Stimulated activated CD8-positive, alpha-beta memory T cell treated with anti-CD3 and anti-CD28 coated beads, Interleukin-12 subunit alpha, Interleukin-12 subunit beta, amount 100 ng/mL, for 24 hours (primary cell): ENCODE data around the gene COX17.
"Not testable (repeated sequence)": the region's sequence is repeated elsewhere in the genome, so short reads cannot be mapped to it uniquely, and the experiment has no call there.

Source experiments
- DNase-seq: peaks from one replicate; pipeline ENCODE4 v3.0.0-alpha.2; 2020; ENCODE audit errors: extremely low read depth

COX17 gene

DNA sequence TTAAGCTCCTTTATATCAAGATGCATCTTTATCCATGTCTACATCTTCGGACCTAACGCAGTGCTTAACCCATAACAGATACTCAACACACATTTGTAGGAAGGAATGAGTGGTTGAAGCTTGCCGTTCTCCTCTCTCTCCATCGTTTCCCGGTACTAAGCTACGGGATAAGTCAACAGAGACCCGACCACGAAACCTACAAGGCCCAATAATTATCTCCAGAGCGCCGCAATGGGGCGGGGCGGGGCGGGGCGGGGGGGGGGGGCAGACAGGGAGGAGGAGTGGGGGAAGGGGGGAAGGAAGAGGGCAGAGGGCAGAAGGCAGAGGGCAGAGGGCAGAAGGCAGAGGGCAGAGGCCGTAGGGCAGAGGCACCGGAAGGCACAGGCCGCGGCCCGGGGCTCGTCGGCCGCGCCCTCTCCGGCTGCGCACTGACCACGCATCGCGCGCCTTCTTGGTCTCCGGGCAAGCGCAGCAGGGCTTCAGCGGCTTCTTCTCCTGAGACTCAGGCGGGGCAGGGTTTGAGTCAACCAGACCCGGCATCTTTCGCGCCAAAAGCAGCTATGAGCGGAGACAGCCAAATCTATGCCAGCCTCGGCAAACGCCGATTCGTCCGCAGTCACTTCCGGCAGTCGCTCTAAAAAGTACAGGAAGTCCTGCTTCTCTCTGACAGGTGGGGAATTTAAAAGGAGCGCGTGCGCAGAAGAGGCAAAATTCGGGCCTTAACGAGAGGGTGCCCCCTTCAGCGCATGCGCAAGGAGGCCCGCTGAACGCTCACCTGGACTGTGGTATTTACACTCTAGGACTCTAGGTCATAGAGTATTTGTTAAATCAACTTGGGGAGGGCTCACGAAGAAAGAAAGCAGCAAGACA is at the start of gene COX17:
COX17 (minus strand) TSS at position 636 of the 870 bp plus-strand sequence; CDS start at position 540, 96 bp downstream.
- peak; percentile 86 for DNase-seq

GRCh38 chr3:119726909-119727308 is 49.7 kb upstream of the COX17 start:
- DNase-seq = no peak

DNA sequence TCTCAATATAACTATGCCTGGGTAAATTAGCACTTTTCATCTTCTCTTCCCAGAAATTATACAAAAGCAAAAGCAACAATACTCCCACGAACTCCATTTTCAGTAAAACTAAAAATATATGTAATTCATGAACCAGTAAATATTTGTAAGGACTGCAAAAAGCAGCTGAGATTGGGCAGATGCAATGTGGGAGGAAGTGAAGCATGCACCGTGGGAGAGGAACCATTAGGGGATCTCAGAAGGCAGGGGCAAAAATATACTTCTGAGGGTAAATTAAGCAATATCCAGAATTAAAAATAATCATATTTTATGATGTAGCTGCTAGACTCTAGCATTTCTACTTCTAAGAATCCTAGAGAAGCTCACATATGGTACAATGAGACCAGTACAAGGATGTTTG is 45.8 kb upstream of the COX17 start:
- no peak for DNase-seq

DNA sequence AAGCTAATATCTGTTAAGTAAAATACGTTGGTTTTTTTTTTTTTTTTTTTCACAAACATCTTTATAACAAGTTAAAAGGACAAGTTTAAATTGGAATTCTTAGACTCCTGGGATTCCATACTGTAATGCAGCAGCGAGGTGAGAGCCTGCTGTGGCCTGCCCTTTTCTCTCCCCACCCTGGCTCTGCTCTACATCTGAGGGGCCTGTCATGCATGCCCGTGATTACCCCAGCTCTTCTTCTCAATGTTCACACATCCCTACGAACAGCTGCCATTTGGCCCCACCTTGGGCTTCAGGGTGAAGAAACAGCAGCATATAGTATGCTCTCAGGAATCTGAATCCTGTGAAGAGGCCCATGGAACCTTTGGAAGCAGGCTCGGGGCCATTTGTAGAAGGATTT is 40.3 kb upstream of the COX17 start:
- no peak for DNase-seq

- DNase-seq = no peak
These were observed 39.8 kb upstream of the COX17 start for GRCh38 chr3:119716998-119717397.

DNA sequence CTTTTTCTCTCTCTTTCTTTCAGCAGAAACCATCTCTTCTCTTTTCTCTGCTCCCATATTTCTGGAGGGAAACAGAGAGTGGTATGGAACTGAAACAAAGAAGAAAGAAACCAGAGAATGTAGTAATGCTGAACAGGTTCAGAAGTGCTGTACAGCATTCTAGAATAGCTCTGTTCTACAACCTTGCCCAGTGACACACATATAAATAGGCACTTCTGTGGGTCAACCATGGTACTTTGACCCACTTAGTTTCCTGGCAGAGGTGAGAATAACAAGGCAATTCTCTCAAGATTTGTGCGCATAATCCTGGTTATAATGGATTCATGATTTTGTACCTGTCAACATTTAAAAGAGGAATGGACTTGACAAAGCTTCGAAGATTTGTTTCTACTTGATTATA is 37.9 kb upstream of the COX17 start:
- DNase-seq = no peak

GRCh38 chr3:119703820-119704531 is 26.8 kb upstream of the COX17 start:
- DNase-seq = no peak

- DNase-seq = peak; percentile 43
These were observed 25.6 kb upstream of the COX17 start, which contains the start of gene CFAP91 for GRCh38 chr3:119702530-119703527. TSS of gene CFAP91 (plus strand) at chr3:119703022. CDS start at chr3:119703099, 77 bp downstream.

DNA sequence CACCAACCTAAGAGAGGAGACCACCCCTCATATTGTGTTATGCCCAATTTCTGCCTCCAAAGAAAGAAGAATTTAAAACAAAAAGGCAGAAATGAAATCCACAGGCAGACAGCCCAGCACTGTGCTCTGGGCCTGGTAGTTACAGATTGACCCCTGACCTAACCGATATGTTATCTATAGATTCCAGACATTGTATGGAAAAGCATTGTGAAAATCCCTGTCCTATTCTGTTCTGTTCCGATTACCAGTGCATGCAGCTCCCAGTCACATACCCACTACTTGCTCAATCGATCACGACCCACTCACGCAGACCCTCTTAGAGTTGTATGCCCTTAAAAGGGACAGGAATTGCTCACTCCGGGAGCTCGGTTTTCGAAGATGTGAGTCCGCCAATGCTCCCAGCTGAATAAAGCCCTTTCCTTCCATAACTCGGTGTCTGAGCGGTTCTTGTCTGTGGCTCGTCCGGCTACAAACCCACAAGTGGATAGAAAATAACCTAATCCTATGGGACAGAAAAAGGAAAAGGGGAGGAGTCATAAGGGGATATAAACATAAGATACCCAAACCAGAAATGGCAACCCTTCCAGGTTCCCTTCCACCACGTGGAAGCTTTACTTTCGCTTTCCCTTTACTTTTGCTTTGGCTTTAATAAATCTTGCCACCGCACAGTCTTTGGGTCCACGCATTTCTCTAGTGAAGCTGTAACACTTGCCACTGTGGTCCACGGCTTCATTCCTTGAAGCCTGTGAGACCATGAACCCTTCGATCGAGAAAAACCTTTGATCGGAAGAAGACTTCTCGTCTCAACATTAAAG is 23.9 kb upstream of the COX17 start:
- DNase-seq = no peak

- peak; percentile 1 for DNase-seq
These were observed 23.2 kb upstream of the COX17 start for GRCh38 chr3:119700269-119700919.

DNA sequence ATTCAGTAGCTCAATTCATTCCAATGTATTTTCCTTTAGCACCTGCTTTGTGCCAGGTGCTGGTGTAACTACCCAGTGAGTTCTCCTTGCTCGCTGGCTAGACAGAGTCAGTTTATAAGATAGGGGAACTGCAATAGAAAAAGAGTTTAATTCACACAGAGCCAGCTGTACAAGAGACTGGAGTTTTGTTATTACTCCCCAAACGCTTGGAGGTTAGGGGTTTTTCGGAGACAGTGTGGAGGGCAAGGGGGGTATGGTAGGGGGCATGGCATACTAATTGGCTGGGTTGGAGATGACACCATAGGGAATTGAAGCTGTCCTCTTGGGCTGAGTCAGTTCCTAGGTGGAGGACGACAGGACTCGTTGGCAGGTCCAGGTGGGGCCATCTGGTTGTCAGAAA is 20.2 kb upstream of the COX17 start:
- no peak for DNase-seq

DNA sequence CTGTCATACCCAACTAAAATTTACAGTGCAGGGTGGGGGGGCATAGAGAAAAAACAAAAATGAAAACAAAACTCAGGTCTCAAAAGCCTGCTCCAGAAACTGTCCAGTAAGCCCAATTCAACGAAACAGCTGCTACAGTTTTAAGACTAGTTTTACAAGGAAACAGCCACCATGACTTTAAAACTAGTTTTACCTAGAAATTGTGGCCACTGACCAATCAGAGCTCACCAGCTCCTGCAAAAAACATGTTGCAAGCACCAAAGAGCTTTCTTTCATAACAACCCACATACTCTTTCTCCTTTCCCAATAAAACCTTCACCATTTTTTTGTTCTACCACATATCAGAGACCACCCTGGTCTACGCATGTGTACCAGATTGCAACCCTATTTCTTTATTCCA is 18.3 kb upstream of the COX17 start:
- DNase-seq = no peak

GRCh38 chr3:119690043-119690656 is 12.9 kb upstream of the COX17 start:
- DNase-seq = no peak

- no peak for DNase-seq
These were observed 6.2 kb upstream of the COX17 start for GRCh38 chr3:119683421-119683820.

- no peak for DNase-seq
These were observed 4.1 kb upstream of the COX17 start for GRCh38 chr3:119681279-119681678.

DNA sequence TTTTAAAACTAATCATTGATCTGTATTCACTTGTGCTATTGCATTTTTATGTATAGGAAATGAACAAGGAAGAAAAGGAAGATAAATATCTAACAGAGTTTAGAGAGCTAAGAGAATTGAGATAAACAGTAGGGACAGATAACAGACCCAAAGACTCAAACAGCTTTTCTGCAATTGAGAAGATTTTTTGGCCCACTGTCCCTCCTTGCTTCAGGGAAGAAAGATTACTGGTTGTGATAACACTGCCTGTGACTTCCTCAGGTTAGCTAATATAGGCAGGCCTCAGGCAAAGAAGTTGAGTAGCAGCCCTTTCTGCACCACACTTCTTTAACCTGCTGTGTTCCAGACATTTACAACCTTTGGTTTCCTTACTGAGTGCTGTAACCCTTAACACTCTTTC is 2.7 kb upstream of the COX17 start:
- DNase-seq = no peak

GRCh38 chr3:119678209-119678608 is 1.0 kb upstream of the COX17 start:
- DNase-seq = not testable (repeated sequence)

DNA sequence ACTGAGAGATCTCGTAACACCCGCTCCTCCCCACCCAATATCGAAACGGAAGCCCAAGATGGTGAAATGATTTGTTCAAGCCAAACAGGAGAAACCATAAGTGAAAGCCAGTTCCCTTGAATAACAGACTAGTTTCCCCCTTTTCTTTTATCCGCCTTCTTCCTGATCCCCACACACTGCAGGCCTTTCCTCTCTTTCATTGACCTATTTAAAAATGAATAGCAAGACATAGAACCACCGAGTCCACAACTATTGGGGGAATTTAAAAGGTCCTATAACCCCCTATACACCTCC is 382 bp upstream of the COX17 start:
- no peak for DNase-seq

DNA sequence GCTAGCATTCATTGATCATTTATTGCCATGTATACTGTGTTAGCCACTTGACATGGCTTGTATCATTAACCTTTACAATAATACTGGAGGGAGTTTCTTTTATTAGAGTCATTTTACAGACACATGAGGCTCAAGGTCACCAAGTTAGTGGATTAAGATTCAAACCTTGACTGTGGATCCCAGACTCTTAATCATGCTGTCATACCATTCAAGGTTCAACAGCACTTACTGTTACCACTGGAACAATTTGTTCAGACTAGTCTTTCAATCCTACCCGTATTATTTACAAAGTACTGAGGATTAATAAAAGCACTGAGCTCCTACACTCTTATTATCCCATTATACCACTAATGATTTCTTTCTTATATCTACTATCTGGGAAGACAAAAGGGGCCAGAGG is 1.2 kb downstream of the COX17 start:
- no peak for DNase-seq
